Embryonic facial prominence (tissue), 1 donor: ENCODE data around the gene PCDHB15.
"Not testable (repeated sequence)": the region's sequence is repeated elsewhere in the genome, so short reads cannot be mapped to it uniquely, and the experiment has no call there.

Source experiments
- DNase-seq: peaks from one replicate; pipeline ENCODE4 v3.0.0-alpha.2; 2016; ENCODE audit errors: extremely low spot score

PCDHB15 gene

GRCh38 chr5:141245250-141245717 lies at the start of gene PCDHB15:
Gene PCDHB15 (plus strand): TSS chr5:141245395. CDS start chr5:141245579, 184 bp downstream.
- DNase-seq: no peak

GRCh38 chr5:141196363-141196762 lies 48.8 kb upstream of the PCDHB15 start:
- DNase-seq: no peak

GRCh38 chr5:141199359-141200235 lies 45.6 kb upstream of the PCDHB15 start, which contains the start of gene PCDHB11:
Gene PCDHB11 (plus strand): TSS chr5:141199627. CDS start chr5:141199775, 148 bp downstream.
- DNase-seq: no peak

- DNase-seq: not testable (repeated sequence)
These were observed 44.1 kb upstream of the PCDHB15 start for GRCh38 chr5:141201126-141201525.

GRCh38 chr5:141201646-141202045 lies 43.5 kb upstream of the PCDHB15 start:
- DNase-seq: not testable (repeated sequence)

GRCh38 chr5:141208478-141208877 lies 36.7 kb upstream of the PCDHB15 start, which contains the start of gene PCDHB12:
Gene PCDHB12 (plus strand): TSS chr5:141208719. CDS start chr5:141208908, 189 bp downstream.
- no peak for DNase-seq

GRCh38 chr5:141210281-141210680 lies 34.9 kb upstream of the PCDHB15 start:
- not testable (repeated sequence) for DNase-seq

GRCh38 chr5:141210849-141211248 lies 34.3 kb upstream of the PCDHB15 start:
- not testable (repeated sequence) for DNase-seq

- DNase-seq: not testable (repeated sequence)
These were observed 31.4 kb upstream of the PCDHB15 start, which contains the start of gene PCDHB13 for GRCh38 chr5:141213656-141214339. Gene PCDHB13 (plus strand): TSS chr5:141213919. CDS start chr5:141214124, 205 bp downstream.

- not testable (repeated sequence) for DNase-seq
These were observed 30.6 kb upstream of the PCDHB15 start for GRCh38 chr5:141214583-141214982.

GRCh38 chr5:141215504-141215903 lies 29.7 kb upstream of the PCDHB15 start:
- not testable (repeated sequence) for DNase-seq

GRCh38 chr5:141216035-141216434 lies 29.2 kb upstream of the PCDHB15 start:
- not testable (repeated sequence) for DNase-seq

- no peak for DNase-seq
These were observed 21.9 kb upstream of the PCDHB15 start, which contains the start of gene PCDHB14 for GRCh38 chr5:141223112-141223783. Gene PCDHB14 (plus strand): TSS chr5:141223343. CDS start chr5:141223506, 163 bp downstream.

GRCh38 chr5:141224844-141225243 lies 20.4 kb upstream of the PCDHB15 start:
- not testable (repeated sequence) for DNase-seq

GRCh38 chr5:141225421-141225820 lies 19.8 kb upstream of the PCDHB15 start:
- DNase-seq: not testable (repeated sequence)

- DNase-seq: no peak
These were observed 11.0 kb upstream of the PCDHB15 start for GRCh38 chr5:141234109-141234667.

- DNase-seq: not testable (repeated sequence)
These were observed 9.3 kb upstream of the PCDHB15 start for GRCh38 chr5:141235922-141236321.

- no peak for DNase-seq
These were observed 8.5 kb upstream of the PCDHB15 start for GRCh38 chr5:141236516-141237313.

GRCh38 chr5:141241496-141241895 lies 3.7 kb upstream of the PCDHB15 start:
- no peak for DNase-seq

GRCh38 chr5:141246971-141247370 lies 1.8 kb downstream of the PCDHB15 start:
- not testable (repeated sequence) for DNase-seq
